ENCODE data around the gene OR51A4. TPM values are rescaled to one million over a fixed set of nuclear protein-coding genes. Genes with fewer than 3 reads are reported as not detected.

Gene OR51A4
- total RNA-seq, 1 experiment from 2014 or later = not detected

DNA sequence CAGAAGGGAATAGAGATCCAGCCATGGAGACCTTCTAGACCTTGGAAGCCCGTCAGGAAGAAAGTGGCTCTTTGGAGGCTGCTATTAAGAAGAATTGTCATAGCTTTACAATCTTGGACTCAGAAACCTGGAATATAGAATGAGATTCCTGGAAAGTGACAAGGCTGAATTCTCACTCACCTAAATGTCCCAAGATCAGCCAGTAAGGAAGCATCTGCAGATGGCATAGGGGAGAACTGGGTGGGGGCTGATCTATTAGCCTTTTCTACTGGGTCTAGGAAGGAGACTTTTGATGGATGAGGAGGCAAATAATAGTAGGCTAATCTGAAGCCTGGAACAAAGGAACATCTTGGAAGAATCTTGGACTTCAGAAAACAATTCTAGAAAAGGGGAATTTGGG, 23.2 kb downstream of the OR51A4 start, which contains the start of gene OR51G1:
Gene OR51G1 (minus strand): TSS at position 101 of the 400 bp plus-strand sequence. CDS start 0 bp downstream, at position 101.
- no peaks in the 10 kb centered on the region; the same call in 1 of the 2 replicates for H3K27me3 ChIP-seq (replicated peaks)
- H3K9me3 ChIP-seq (replicated peaks) = no peaks in the 10 kb centered on the region
- no peak for DNase-seq (ENCODE audit: low read depth in 1 of 2, low spot score in 2 of 2)
- no peak within 1 kb of the TSS for H3K4me3 ChIP-seq
- no peaks in the 10 kb centered on the region for H3K4me1 ChIP-seq (replicated peaks)
- H3K36me3 ChIP-seq = no peaks in the 10 kb centered on the region
- H3K27ac ChIP-seq = no peak within 1 kb of the TSS

DNA sequence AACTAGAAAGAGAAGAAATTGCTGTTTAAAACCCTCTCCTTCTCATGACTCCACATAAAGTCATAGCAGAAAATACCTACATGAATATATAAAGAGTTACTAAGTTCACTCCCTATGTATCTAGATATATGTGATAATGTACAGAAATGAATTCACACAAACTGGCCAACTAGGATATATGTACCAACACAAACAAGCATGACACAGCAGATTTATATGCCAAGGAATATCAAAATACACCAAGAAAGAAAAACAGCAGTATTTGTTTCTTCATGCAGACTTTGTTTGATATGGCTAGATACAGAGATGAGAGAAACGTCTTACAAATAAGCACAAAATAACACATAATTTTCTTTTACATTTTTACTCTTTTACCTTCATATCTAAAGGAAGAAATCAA, 25.1 kb downstream of the OR51A4 start:
- no peak for DNase-seq (ENCODE audit: low read depth in 1 of 2, low spot score in 2 of 2)
- no peaks in the 10 kb centered on the region for H3K4me1 ChIP-seq (replicated peaks)
- H3K27me3 ChIP-seq (replicated peaks) = peaks cover 14% of the 10 kb centered on the region
- no peak overlapping the region for H3K27ac ChIP-seq
- H3K4me3 ChIP-seq = no peak overlapping the region
- no peaks in the 10 kb centered on the region for H3K36me3 ChIP-seq
- no peaks in the 10 kb centered on the region for H3K9me3 ChIP-seq (replicated peaks)

DNA sequence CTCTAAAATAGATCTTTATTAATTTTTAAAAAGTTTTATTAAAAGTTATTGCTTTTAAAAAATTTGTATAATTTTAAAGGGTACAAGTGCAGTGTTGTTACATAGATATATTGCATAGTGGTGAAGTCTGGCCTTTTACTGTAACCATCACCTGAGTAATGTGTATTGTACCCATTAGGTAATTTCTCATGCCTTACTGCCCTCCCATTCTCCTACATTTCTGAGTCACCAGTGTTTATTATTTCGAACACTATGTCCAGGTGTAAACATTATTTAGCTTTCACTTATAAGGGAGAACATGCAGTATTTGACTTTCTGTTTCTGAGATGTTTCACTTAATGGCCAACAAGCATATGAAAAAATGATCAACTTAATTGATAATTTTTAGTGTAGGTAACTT, 25.6 kb downstream of the OR51A4 start:
- DNase-seq (ENCODE audit: low read depth in 1 of 2, low spot score in 2 of 2) = no peak
- H3K4me3 ChIP-seq = no peak overlapping the region
- H3K9me3 ChIP-seq (replicated peaks) = no peaks in the 10 kb centered on the region
- no peak overlapping the region for H3K27ac ChIP-seq
- H3K36me3 ChIP-seq = no peaks in the 10 kb centered on the region
- no peaks in the 10 kb centered on the region for H3K4me1 ChIP-seq (replicated peaks)
- peaks cover 17% of the 10 kb centered on the region for H3K27me3 ChIP-seq (replicated peaks)

DNA sequence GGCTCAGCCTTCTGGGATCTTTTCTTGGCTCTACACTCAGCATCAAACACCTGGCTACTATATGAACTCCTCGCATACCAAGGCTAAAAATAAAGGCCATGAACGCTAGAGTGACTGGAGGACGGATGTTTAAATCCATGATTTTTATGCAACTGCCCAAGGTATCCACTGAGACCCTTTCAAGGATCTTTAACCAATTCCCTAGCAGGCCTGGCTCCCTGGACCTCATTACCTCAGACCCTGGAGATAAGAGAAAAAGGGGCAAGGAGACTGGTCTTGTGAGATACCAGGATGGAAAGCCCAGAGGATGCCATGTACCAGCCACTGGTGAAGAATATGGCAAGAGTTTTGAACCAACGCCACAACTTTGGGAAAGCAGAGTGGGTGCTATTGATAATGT, 28.2 kb downstream of the OR51A4 start, which contains the start of gene OR51G2:
Gene OR51G2 (minus strand): TSS at position 101 of the 400 bp plus-strand sequence. CDS start 3,687 bp downstream, outside the sequence.
- H3K4me3 ChIP-seq = no peak within 1 kb of the TSS
- peaks cover 17% of the 10 kb centered on the region for H3K27me3 ChIP-seq (replicated peaks)
- H3K9me3 ChIP-seq (replicated peaks) = no peaks in the 10 kb centered on the region
- no peak for DNase-seq (ENCODE audit: low read depth in 1 of 2, low spot score in 2 of 2)
- H3K27ac ChIP-seq = no peak within 1 kb of the TSS
- no peaks in the 10 kb centered on the region for H3K4me1 ChIP-seq (replicated peaks)
- H3K36me3 ChIP-seq = no peaks in the 10 kb centered on the region

DNA sequence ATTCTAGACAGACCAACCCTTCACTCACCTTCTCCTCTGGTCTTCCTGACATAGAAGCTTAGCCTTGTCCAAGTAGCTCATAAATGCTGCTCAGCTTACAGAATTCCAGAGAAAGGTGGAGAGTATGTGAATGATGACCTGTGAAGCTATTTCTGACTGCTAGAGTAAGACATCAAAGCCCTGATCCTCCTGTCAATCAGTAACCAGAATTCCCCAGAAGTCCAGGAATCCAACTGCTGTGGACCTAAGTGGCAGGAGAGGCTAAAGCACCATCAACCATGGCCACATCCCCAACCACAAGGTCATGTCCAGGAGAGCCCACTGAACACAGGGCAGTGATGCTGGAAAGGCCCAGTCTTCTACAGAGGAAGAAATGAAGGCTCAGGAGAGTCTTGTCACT, 30.8 kb downstream of the OR51A4 start:
- Histone ChIP-seq H3K4me1 (replicated peaks) (no peaks in the 10 kb centered on the region), H3K36me3 (no peaks in the 10 kb centered on the region), H3K4me3 (no peak overlapping the region), H3K27me3 (replicated peaks) (peaks cover 23% of the 10 kb centered on the region), H3K9me3 (replicated peaks) (no peaks in the 10 kb centered on the region), H3K27ac (no peak overlapping the region)
- DNase-seq (ENCODE audit: low read depth in 1 of 2, low spot score in 2 of 2) = no peak

DNA sequence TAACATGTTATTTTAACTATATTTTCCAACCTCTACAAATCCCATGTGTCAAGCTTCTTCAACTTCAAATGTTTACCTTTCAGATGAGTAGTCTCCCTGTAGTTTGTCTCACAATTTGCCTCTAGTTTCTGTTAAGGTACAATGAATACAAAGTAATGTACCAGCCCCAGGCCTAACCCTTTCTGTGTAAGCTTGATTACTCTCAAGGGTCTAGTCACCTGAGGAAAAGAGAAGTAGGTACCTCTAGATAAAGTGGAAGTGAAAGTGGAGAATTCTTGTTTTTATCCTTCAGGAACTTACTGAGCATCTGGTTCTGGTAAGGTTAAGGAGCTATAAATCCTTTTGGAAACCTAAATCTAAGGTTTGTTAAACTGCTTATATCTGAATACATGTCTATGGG, 43.9 kb downstream of the OR51A4 start, which contains the start of gene OR51A7:
Gene OR51A7 (plus strand): TSS at position 300 of the 400 bp plus-strand sequence. CDS start 3,587 bp downstream, outside the sequence.
- Histone ChIP-seq H3K4me1 (replicated peaks) (no peaks in the 10 kb centered on the region), H3K4me3 (no peak within 1 kb of the TSS), H3K27ac (no peak within 1 kb of the TSS), H3K9me3 (replicated peaks) (no peaks in the 10 kb centered on the region), H3K27me3 (replicated peaks) (no peaks in the 10 kb centered on the region; the same call in 1 of the 2 replicates), H3K36me3 (no peaks in the 10 kb centered on the region)
- no peak for DNase-seq (ENCODE audit: low read depth in 1 of 2, low spot score in 2 of 2)

Other genes starting within 250 kb of the OR51A4 start
- 0.09 and 0.21 TPM in 2 replicates for gene OR51E2, start 249.8 kb downstream of the OR51A4 start, total RNA-seq (2014; rRNA removed; shearing (Covaris generic))
- not detected in 2 replicates for gene MMP26, start 242.8 kb downstream of the OR51A4 start, total RNA-seq (2014; rRNA removed; shearing (Covaris generic))
- not detected in 2 replicates for gene OR51F1, start 177.7 kb downstream of the OR51A4 start, total RNA-seq (2014; rRNA removed; shearing (Covaris generic))
- not detected in 2 replicates for gene OR52R1, start 143.2 kb downstream of the OR51A4 start, total RNA-seq (2014; rRNA removed; shearing (Covaris generic))
- gene OR51F2, start 126.3 kb downstream of the OR51A4 start, total RNA-seq (2014; rRNA removed; shearing (Covaris generic)) = not detected in 2 replicates
- gene OR51S1, start 98.4 kb downstream of the OR51A4 start, total RNA-seq (2014; rRNA removed; shearing (Covaris generic)) = not detected in 2 replicates
- gene OR51T1, start 65.7 kb downstream of the OR51A4 start, total RNA-seq (2014; rRNA removed; shearing (Covaris generic)) = not detected in 2 replicates
- not detected in 2 replicates for gene OR51A7, start 43.8 kb downstream of the OR51A4 start, total RNA-seq (2014; rRNA removed; shearing (Covaris generic))
- gene OR51G2, start 28.3 kb downstream of the OR51A4 start, total RNA-seq (2014; rRNA removed; shearing (Covaris generic)) = not detected in 2 replicates
- gene OR51G1, start 23.3 kb downstream of the OR51A4 start, total RNA-seq (2014; rRNA removed; shearing (Covaris generic)) = not detected in 2 replicates
- not detected in 2 replicates for gene OR51A2, start 8.1 kb upstream of the OR51A4 start, total RNA-seq (2014; rRNA removed; shearing (Covaris generic))
- not detected in 2 replicates for gene OR51L1, start 47.2 kb upstream of the OR51A4 start, total RNA-seq (2014; rRNA removed; shearing (Covaris generic))
- not detected in 2 replicates for gene OR52J3, start 98.9 kb upstream of the OR51A4 start, total RNA-seq (2014; rRNA removed; shearing (Covaris generic))
- not detected in 2 replicates for gene OR52E2, start 112.0 kb upstream of the OR51A4 start, total RNA-seq (2014; rRNA removed; shearing (Covaris generic))
- gene OR52E1, start 122.0 kb upstream of the OR51A4 start, total RNA-seq (2014; rRNA removed; shearing (Covaris generic)) = not detected in 2 replicates
- not detected in 2 replicates for gene OR52A5, start 190.8 kb upstream of the OR51A4 start, total RNA-seq (2014; rRNA removed; shearing (Covaris generic))
- gene OR52A1, start 207.2 kb upstream of the OR51A4 start, total RNA-seq (2014; rRNA removed; shearing (Covaris generic)) = under 0.01 TPM in 1 of 2 replicates, not detected in the other